H1 (cell line): ENCODE measurements around the gene AAK1. TPM values are rescaled to one million over a fixed set of nuclear protein-coding genes. Genes with fewer than 3 reads are reported as not detected.

Experiments used
- CTCF ChIA-PET: fragments of 300-600 bp; sonication (Branson Sonifier 250); formaldehyde crosslinking; loops from one replicate; lab custom pipeline; 2021; ENCODE audit not compliant: partially characterized antibody; lab: Charles Lee
- POLR2A ChIA-PET: fragments of 300-600 bp; sonication (Branson Sonifier 250); formaldehyde crosslinking; loops from one replicate; lab custom pipeline; 2021; ENCODE audit warnings: inconsistent platforms; ENCODE audit not compliant: partially characterized antibody; lab: Charles Lee
- DNase-seq, 2 experiments: peaks; one replicate each; pipeline versions ENCODE4 v3.0.0 to v3.0.0-alpha.2; 2010 to 2022; ENCODE audit warnings: low spot score in 2 of 2, low read depth in 1 of 2, mixed read lengths in 1 of 2
- FAIRE-seq: peaks from 2 replicates; lab custom pipeline; 2011; peaks lifted over from hg19 to GRCh38; lab: Jason Lieb, UNC
- H2AFZ ChIP-seq: 2 replicates; pipeline ENCODE4 v1.8.1; 2012; ENCODE audit warnings: low read length, inconsistent platforms
- H2AK5ac ChIP-seq: 2 replicates; pipeline ENCODE4 v1.6.1; 2013; ENCODE audit warnings: low read depth, low read length
- H2BK120ac ChIP-seq: replicated peaks from 2 replicates; pipeline ENCODE3; 2013; ENCODE audit warnings: low read depth, low read length, inconsistent platforms
- H2BK12ac ChIP-seq: 2 replicates; pipeline ENCODE4 v1.6.1; 2013; ENCODE audit warnings: low read depth, low read length
- H2BK15ac ChIP-seq: 2 replicates; pipeline ENCODE4 v1.6.1; 2013; ENCODE audit warnings: low read length
- H2BK20ac ChIP-seq: 2 replicates; pipeline ENCODE4 v1.6.1; 2013; ENCODE audit warnings: low read length
- H2BK5ac ChIP-seq: 2 replicates; pipeline ENCODE4 v1.6.1; 2013; ENCODE audit warnings: low read depth, low read length
- H3K14ac ChIP-seq: 2 replicates; pipeline ENCODE4 v1.6.1; 2013; ENCODE audit warnings: inconsistent platforms; ENCODE audit not compliant: insufficient read length
- H3K18ac ChIP-seq: 2 replicates; pipeline ENCODE4 v1.6.1; 2013; ENCODE audit warnings: low read length; ENCODE audit errors: extremely low read depth
- H3K23ac ChIP-seq: 2 replicates; pipeline ENCODE4 v1.6.1; 2013; ENCODE audit warnings: inconsistent platforms; ENCODE audit not compliant: insufficient read length
- H3K23me2 ChIP-seq: 2 replicates; pipeline ENCODE4 v1.6.1; 2013; ENCODE audit warnings: low read depth, low read length
- H3K27ac ChIP-seq: 2 replicates; pipeline ENCODE4 v1.6.1; 2011; ENCODE audit warnings: low read depth, low read length, inconsistent platforms
- H3K27me3 ChIP-seq, 4 experiments: replicated peaks in 1 of 4; 1 replicate in 1 of 4; 2 replicates in 3 of 4; pipeline versions ENCODE4 v1.6.1 to v1.8.1; 2011 to 2013; ENCODE audit warnings: low read length in 3 of 4, mild to moderate bottlenecking in 3 of 4, inconsistent platforms in 2 of 4, mixed read lengths in 2 of 4, moderate library complexity in 1 of 4; ENCODE audit not compliant: control insufficient read depth in 3 of 4, insufficient read depth in 3 of 4; ENCODE audit errors: extremely low read depth in 1 of 4
- H3K36me3 ChIP-seq, 4 experiments: 2 replicates each; pipeline versions ENCODE4 v1.6.1 to v1.8.1; 2011 to 2013; ENCODE audit warnings: mild to moderate bottlenecking in 4 of 4, low read length in 3 of 4, moderate library complexity in 2 of 4, control low read depth in 1 of 4, inconsistent platforms in 1 of 4; ENCODE audit not compliant: insufficient read depth in 4 of 4, control insufficient read depth in 2 of 4
- H3K4ac ChIP-seq: replicated peaks from 2 replicates; pipeline ENCODE3; 2013; ENCODE audit warnings: low read length, low read depth, mixed read lengths, inconsistent platforms; ENCODE audit not compliant: insufficient read length
- H3K4me1 ChIP-seq, 4 experiments: replicated peaks in 1 of 4; 1 replicate in 1 of 4; 2 replicates in 3 of 4; pipeline versions ENCODE4 v1.6.1 to v1.8.1; 2011 to 2013; ENCODE audit warnings: low read length in 3 of 4, inconsistent platforms in 2 of 4, mixed read lengths in 1 of 4; ENCODE audit not compliant: insufficient read depth in 4 of 4, control insufficient read depth in 3 of 4
- H3K4me2 ChIP-seq, 2 experiments: 2 replicates each; pipeline versions ENCODE4 v1.6.1 to v1.8.1; 2011 to 2013; ENCODE audit warnings: low read depth in 2 of 2, low read length in 2 of 2, control low read depth in 1 of 2, inconsistent platforms in 1 of 2, mild to moderate bottlenecking in 1 of 2; ENCODE audit not compliant: insufficient read depth in 1 of 2
- H3K4me3 ChIP-seq, 4 experiments: fragments of 200-600, 300-600 bp in 1 of 4; sonication (generic), shearing (Covaris generic), sonication (Bioruptor Twin) in 1 of 4; 2 replicates each; pipeline versions ENCODE4 v1.5.1 to v1.8.1; 2011 to 2016; ENCODE audit warnings: low read length in 4 of 4, low read depth in 3 of 4, control low read depth in 2 of 4, inconsistent platforms in 2 of 4, mild to moderate bottlenecking in 2 of 4, mixed read lengths in 1 of 4, moderate library complexity in 1 of 4; ENCODE audit not compliant: insufficient read depth in 2 of 4; ENCODE audit errors: extremely low read depth in 1 of 4
- H3K56ac ChIP-seq: replicated peaks from 2 replicates; pipeline ENCODE3; 2013; ENCODE audit warnings: low read depth, mild to moderate bottlenecking, mixed read lengths, low read length, inconsistent platforms; ENCODE audit not compliant: insufficient read length
- H3K79me1 ChIP-seq: 2 replicates; pipeline ENCODE4 v1.6.1; 2013; ENCODE audit warnings: low read depth, low read length, control low read depth
- H3K79me2 ChIP-seq, 2 experiments: 2 replicates each; pipeline versions ENCODE4 v1.6.1 to v1.8.1; 2012 to 2013; ENCODE audit warnings: low read length in 2 of 2, mild to moderate bottlenecking in 2 of 2, inconsistent platforms in 1 of 2; ENCODE audit not compliant: insufficient read depth in 2 of 2, control insufficient read depth in 1 of 2
- H3K9ac ChIP-seq, 4 experiments: replicated peaks in 1 of 4; 1 replicate in 1 of 4; 2 replicates in 3 of 4; pipeline versions ENCODE4 v1.6.1 to v1.8.1; 2011 to 2013; ENCODE audit warnings: low read depth in 3 of 4, low read length in 3 of 4, control low read depth in 2 of 4, mild to moderate bottlenecking in 2 of 4, moderate library complexity in 2 of 4, inconsistent platforms in 1 of 4; ENCODE audit errors: extremely low read depth in 1 of 4
- H3K9me3 ChIP-seq, 2 experiments: 2 replicates each; pipeline versions ENCODE4 v1.6.1 to v1.8.1; 2012 to 2013; ENCODE audit warnings: mild to moderate bottlenecking in 2 of 2, moderate library complexity in 2 of 2, control low read depth in 1 of 2, inconsistent platforms in 1 of 2, low read depth in 1 of 2, low read length in 1 of 2, mixed read lengths in 1 of 2; ENCODE audit not compliant: insufficient read depth in 2 of 2
- H4K20me1 ChIP-seq, 2 experiments: replicated peaks in 1 of 2; 2 replicates each; pipeline versions ENCODE3 to v1.8.1; 2011 to 2013; ENCODE audit warnings: inconsistent platforms in 2 of 2, low read length in 2 of 2, mild to moderate bottlenecking in 1 of 2; ENCODE audit not compliant: insufficient read depth in 2 of 2, control insufficient read depth in 1 of 2
- H4K5ac ChIP-seq: 2 replicates; pipeline ENCODE4 v1.6.1; 2013; ENCODE audit warnings: low read length, low read depth, mixed read lengths, inconsistent platforms; ENCODE audit not compliant: insufficient read length
- H4K8ac ChIP-seq: 2 replicates; pipeline ENCODE4 v1.8.0; 2013; ENCODE audit warnings: mild to moderate bottlenecking, moderate library complexity, low read length, inconsistent platforms; ENCODE audit not compliant: insufficient read depth; ENCODE audit errors: extremely low read depth
- H4K91ac ChIP-seq: replicated peaks from 2 replicates; pipeline ENCODE3; 2013; ENCODE audit warnings: low read length, mixed read lengths, inconsistent platforms; ENCODE audit not compliant: insufficient read length
- EZH2 ChIP-seq: fragments of 200-600 bp; sonication (generic); IDR thresholded peaks from 2 replicates; pipeline ENCODE4 v1.7.1; 2012; ENCODE audit warnings: low read depth, mild to moderate bottlenecking, moderate library complexity, low read length, inconsistent platforms; ENCODE audit not compliant: severe bottlenecking
- SP4 ChIP-seq: IDR thresholded peaks from 2 replicates; pipeline ENCODE4 v1.6.1; 2012; ENCODE audit warnings: low read length, inconsistent platforms
- SUZ12 ChIP-seq: fragments of 200-600 bp; sonication (generic); IDR thresholded peaks from 2 replicates; pipeline ENCODE4 v1.6.1; 2012; ENCODE audit warnings: mild to moderate bottlenecking, inconsistent platforms, low read length, moderate library complexity, mixed read lengths
- WGBS, 2 experiments: shearing (Covaris generic) in 1 of 2; methylation state at CpG; one replicate each; pipeline versions ENCODE4 v1.1.6 to v1.1.7; 2013 to 2015; ENCODE audit warnings: low lambda C conversion rate in 2 of 2, mixed read lengths in 2 of 2, inconsistent platforms in 1 of 2, low coverage in 1 of 2, missing lambda C conversion rate in 1 of 2; ENCODE audit not compliant: insufficient replicate concordance in 2 of 2, insufficient coverage in 1 of 2, insufficient read length in 1 of 2; ENCODE audit errors: extremely low coverage in 1 of 2, missing lambda C conversion rate in 1 of 2; 5-methylcytosine and 5-hydroxymethylcytosine counted together
- polyA plus RNA-seq, 7 experiments: library from polyadenylated mRNA; depleted of rRNA in 3 of 7; stranded (reverse) in 5 of 7; unstranded in 2 of 7; fragments of >200 nt in 5 of 7; fragments of 200-250 nt in 2 of 7; gene quantifications; 1 replicate in 5 of 7; 2 replicates in 1 of 7; 4 replicates in 1 of 7; pipeline versions ENCODE4 v1.2.1 to v1.2.3, GENCODE V29; 2011 to 2013; ENCODE audit warnings: missing spikeins in 2 of 7, mixed read lengths in 2 of 7
- total RNA-seq: library from RNA; stranded (reverse); fragmentation: NEBNext Ultra II Directional; extraction: Animal tissue kit (Norgen Biotek cat#: 25700); gene quantifications from 2 replicates; pipeline ENCODE4 v1.2.1, GENCODE V29; 2021

The AAK1 gene
- total and polyA plus RNA-seq, 2 of the 8 experiments (the other 6 are each of a cell fraction or from before 2014, with no cell fraction given) = 10.0 to 40.5 TPM

DNA sequence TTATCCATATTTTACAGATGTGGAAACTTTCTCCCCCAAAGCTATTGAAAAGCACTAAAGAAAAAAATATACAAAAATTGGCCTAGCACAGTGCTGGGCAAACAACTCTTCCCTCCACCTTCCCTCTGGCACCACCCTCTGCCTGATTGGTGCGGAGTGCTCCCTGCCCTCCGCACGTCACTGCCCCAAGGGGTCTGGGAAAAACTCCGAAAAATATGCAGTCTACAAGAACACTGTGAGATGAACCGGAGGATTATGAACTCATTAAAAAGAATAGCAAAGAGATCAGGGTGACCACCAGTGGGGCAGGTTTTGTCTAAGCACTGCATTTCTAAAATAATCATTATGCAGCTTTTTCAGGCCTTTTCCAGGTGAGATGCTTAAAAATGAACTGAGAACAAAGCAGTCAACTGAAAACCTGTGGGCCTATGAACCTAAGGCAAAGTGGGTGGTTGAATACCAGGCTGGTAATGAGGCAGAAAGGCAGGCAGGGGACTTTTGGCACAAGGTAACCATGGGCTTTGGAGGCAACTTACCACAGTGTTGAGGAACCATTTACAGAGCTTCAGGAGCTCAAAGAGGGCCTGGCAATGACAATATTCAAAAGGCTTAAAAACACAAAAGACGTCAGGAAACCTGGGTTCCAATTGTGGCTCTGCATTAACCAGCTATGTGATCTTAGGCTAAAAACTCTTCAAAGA lies 57.5 kb downstream of the AAK1 start:
- Histone ChIP-seq H3K14ac (no peak overlapping the region), H4K5ac (no peak overlapping the region), H3K4me3 (no peak overlapping the region), H3K4me1 (peaks cover 6 to 14% (median 7%) of the 10 kb centered on the region in 4 experiments), H3K9me3 (no peaks in the 10 kb centered on the region), H3K9ac (no peak overlapping the region), H3K27me3 (no peaks in the 10 kb centered on the region), H2AFZ (no peak overlapping the region), H2BK12ac (no peak overlapping the region), H3K23ac (no peak overlapping the region), H2BK20ac (no peak overlapping the region), H4K8ac (no peak overlapping the region), H3K4ac (no peak overlapping the region), H3K23me2 (no peaks in the 10 kb centered on the region), H3K56ac (no peak overlapping the region), H2BK5ac (no peak overlapping the region), H2BK15ac (no peak overlapping the region), H3K4me2 (no peak overlapping the region; a peak in 1 of 4 replicates), H3K79me1 (peaks cover 8% of the 10 kb centered on the region; the same call in 1 of the 2 replicates), H2BK120ac (no peak overlapping the region), H3K18ac (no peak overlapping the region), H3K27ac (no peak overlapping the region), H3K79me2 (peaks cover 0 to 18% of the 10 kb centered on the region in 2 experiments; a peak in 1 of 4 replicates), H4K91ac (no peak overlapping the region), H4K20me1 (no peaks in the 10 kb centered on the region), H3K36me3 (no peaks in the 10 kb centered on the region), H2AK5ac (no peak overlapping the region)
- DNase-seq = no peak
- CTCF ChIA-PET = interaction anchor here (0.5 to 6.9 kb wide), 4 partner anchors 10 to 209 kb away, joined by 3 to 45 read pairs (median 3); no protein-coding TSS in a partner anchor
- FAIRE-seq = no peak
- POLR2A ChIA-PET = no interaction called here
- no peak for TF ChIP-seq EZH2
- TF ChIP-seq SP4 = no peak
- no peak for TF ChIP-seq SUZ12
- WGBS, 2 experiments = 74% methylated on average over 6 of the region's 6 CpGs; no CpG with 5 or more reads in 1 of the 2 experiments
